ENCODE results near the gene DEGS1.

DNA sequence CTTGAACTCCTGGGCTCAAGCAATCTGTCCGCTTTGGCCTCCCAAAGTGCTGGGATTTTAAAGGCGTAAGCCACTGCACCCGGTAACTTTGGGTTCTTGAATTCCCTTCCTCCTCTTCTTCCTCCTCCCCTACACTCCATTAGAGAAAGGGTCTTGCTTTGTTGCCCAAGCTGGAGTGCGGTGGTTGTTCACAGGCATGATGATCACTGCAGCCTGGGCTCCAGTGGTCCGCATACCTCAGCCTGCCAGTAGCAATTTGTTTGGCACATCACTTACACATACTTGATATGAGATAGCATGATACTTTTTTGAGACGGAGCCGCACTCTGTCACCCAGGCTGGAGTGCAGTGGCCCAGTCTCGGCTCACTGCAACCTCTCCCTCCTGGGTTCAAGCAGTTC is 2.2 kb downstream of the DEGS1 start:
- TF ChIP-seq, protein P1, sequence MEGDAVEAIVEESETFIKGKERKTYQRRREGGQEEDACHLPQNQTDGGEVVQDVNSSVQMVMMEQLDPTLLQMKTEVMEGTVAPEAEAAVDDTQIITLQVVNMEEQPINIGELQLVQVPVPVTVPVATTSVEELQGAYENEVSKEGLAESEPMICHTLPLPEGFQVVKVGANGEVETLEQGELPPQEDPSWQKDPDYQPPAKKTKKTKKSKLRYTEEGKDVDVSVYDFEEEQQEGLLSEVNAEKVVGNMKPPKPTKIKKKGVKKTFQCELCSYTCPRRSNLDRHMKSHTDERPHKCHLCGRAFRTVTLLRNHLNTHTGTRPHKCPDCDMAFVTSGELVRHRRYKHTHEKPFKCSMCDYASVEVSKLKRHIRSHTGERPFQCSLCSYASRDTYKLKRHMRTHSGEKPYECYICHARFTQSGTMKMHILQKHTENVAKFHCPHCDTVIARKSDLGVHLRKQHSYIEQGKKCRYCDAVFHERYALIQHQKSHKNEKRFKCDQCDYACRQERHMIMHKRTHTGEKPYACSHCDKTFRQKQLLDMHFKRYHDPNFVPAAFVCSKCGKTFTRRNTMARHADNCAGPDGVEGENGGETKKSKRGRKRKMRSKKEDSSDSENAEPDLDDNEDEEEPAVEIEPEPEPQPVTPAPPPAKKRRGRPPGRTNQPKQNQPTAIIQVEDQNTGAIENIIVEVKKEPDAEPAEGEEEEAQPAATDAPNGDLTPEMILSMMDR (IDR thresholded peaks at IDR 0.05), result no peak
- TF ChIP-seq EP300 (IDR thresholded peaks at IDR 0.05; ENCODE audit: low read depth) (no peak), POLR2A (IDR thresholded peaks at IDR 0.05) (no peak)
